ENCODE data around the gene CRYZL1. TPM values are rescaled to one million over a fixed set of nuclear protein-coding genes. Genes with fewer than 3 reads are reported as not detected.
A peak's percentile ranks its signal among the peaks of the same experiment; 100 is the strongest.

Gene CRYZL1
- total and polyA plus RNA-seq, 4 experiments from 2014 or later = 34.4 to 64.2 (median 51.3) TPM

DNA sequence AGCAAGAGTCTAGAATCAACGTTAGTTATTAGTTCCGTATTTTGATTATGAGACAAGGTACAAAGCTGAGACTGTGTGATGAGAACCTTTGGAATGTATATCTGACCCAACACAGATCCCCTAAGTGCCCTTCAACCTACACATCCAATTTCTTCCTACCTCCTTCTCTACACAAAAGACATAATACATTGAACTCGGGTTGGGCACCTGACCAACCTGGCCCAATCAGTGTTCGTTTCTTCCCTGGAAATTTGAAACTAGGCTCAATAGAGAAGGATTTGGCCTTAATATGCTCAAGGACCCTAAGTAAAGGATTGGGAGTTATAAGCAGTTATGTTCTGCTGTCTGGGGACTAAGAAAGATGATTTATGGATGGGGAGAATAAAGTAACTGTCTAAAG is 12.9 kb upstream of the CRYZL1 start:
- Histone ChIP-seq H3K9me3 (ENCODE audit: control insufficient read depth in 1 of 2, low read length in 2 of 2) (no peaks in the 10 kb centered on the region), H3K27me3 (ENCODE audit: insufficient read depth, low read length) (no peaks in the 10 kb centered on the region), H3K27ac (ENCODE audit: low read depth, low read length) (no peak overlapping the region), H3K4me3 (ENCODE audit: low read length in 2 of 2) (no peak overlapping the region), H3K36me3 (ENCODE audit: insufficient read depth, low read length) (no peaks in the 10 kb centered on the region), H3K4me1 (ENCODE audit: insufficient read depth, low read length) (no peaks in the 10 kb centered on the region)
- H3K4me3 Mint-ChIP-seq = no peak overlapping the region
- no peak overlapping the region for H3K27ac Mint-ChIP-seq
- H3K36me3 Mint-ChIP-seq = no peaks in the 10 kb centered on the region
- H3K4me1 Mint-ChIP-seq = no peaks in the 10 kb centered on the region
- DNase-seq = peak in 1 of 5 donors; percentile 18
- intact Hi-C loops (cut with micrococcal nuclease) = no loop called here
- ChIA-PET CTCF (ENCODE audit: partially characterized antibody) (no interaction called here), POLR2A (ENCODE audit: partially characterized antibody) (no interaction called here)
- H3K9me3 Mint-ChIP-seq = no peaks in the 10 kb centered on the region
- peaks cover 0 to 2% of the 10 kb centered on the region in 2 donors for H3K27me3 Mint-ChIP-seq

- no peak for DNase-seq
- H3K27me3 Mint-ChIP-seq = peaks cover 0 to 2% of the 10 kb centered on the region in 2 donors
- H3K9me3 Mint-ChIP-seq = no peaks in the 10 kb centered on the region
- Histone ChIP-seq H3K27ac (ENCODE audit: low read depth, low read length) (no peak overlapping the region), H3K9me3 (ENCODE audit: control insufficient read depth in 1 of 2, low read length in 2 of 2) (no peaks in the 10 kb centered on the region), H3K27me3 (ENCODE audit: insufficient read depth, low read length) (no peaks in the 10 kb centered on the region), H3K4me1 (ENCODE audit: insufficient read depth, low read length) (no peaks in the 10 kb centered on the region), H3K36me3 (ENCODE audit: insufficient read depth, low read length) (no peaks in the 10 kb centered on the region), H3K4me3 (ENCODE audit: low read length in 2 of 2) (no peak overlapping the region)
- intact Hi-C loops (cut with micrococcal nuclease) = no loop called here
- H3K27ac Mint-ChIP-seq = no peak overlapping the region
- ChIA-PET CTCF (ENCODE audit: partially characterized antibody) (interaction anchor here (1.0 kb wide), 1 partner anchor 696 kb away, joined by 3 read pairs; no protein-coding TSS in a partner anchor), POLR2A (ENCODE audit: partially characterized antibody) (no interaction called here)
- no peaks in the 10 kb centered on the region for H3K36me3 Mint-ChIP-seq
- H3K4me3 Mint-ChIP-seq = no peak overlapping the region
- no peaks in the 10 kb centered on the region for H3K4me1 Mint-ChIP-seq
These were observed 10.6 kb upstream of the CRYZL1 start for GRCh38 chr21:33651965-33652680.

GRCh38 chr21:33650929-33651509 is 9.5 kb upstream of the CRYZL1 start:
- no peaks in the 10 kb centered on the region for H3K36me3 ChIP-seq (ENCODE audit: insufficient read depth, low read length)
- intact Hi-C loops (cut with micrococcal nuclease) = no loop called here
- ChIA-PET CTCF (ENCODE audit: partially characterized antibody) (interaction anchor here (1.0 kb wide), 1 partner anchor 697 kb away, joined by 3 read pairs; no protein-coding TSS in a partner anchor), POLR2A (ENCODE audit: partially characterized antibody) (interaction anchor here (0.6 kb wide), 1 partner anchor 102 kb away, joined by 3 read pairs; no protein-coding TSS in a partner anchor)
- no peaks in the 10 kb centered on the region for H3K9me3 ChIP-seq (ENCODE audit: control insufficient read depth in 1 of 2, low read length in 2 of 2)
- H3K36me3 Mint-ChIP-seq = no peaks in the 10 kb centered on the region
- no peaks in the 10 kb centered on the region for H3K4me1 ChIP-seq (ENCODE audit: insufficient read depth, low read length)
- no peaks in the 10 kb centered on the region for H3K27me3 ChIP-seq (ENCODE audit: insufficient read depth, low read length)
- peak overlapping the region in 1 of 7 donors; percentile 1 for H3K27ac Mint-ChIP-seq
- H3K4me3 Mint-ChIP-seq = no peak overlapping the region
- H3K27ac ChIP-seq (ENCODE audit: low read depth, low read length) = no peak overlapping the region
- DNase-seq = no peak
- no peaks in the 10 kb centered on the region for H3K4me1 Mint-ChIP-seq
- H3K9me3 Mint-ChIP-seq = no peaks in the 10 kb centered on the region
- H3K4me3 ChIP-seq (ENCODE audit: low read length in 2 of 2) = no peak overlapping the region
- peaks cover 0 to 1% of the 10 kb centered on the region in 2 donors for H3K27me3 Mint-ChIP-seq

GRCh38 chr21:33650230-33650629 is 8.7 kb upstream of the CRYZL1 start:
- Mint-ChIP-seq H3K27me3 (no peaks in the 10 kb centered on the region), H3K9me3 (no peaks in the 10 kb centered on the region), H3K27ac (no peak overlapping the region), H3K4me1 (no peaks in the 10 kb centered on the region), H3K4me3 (no peak overlapping the region), H3K36me3 (no peaks in the 10 kb centered on the region)
- CTCF ChIA-PET (ENCODE audit: partially characterized antibody) = interaction anchor here (1.4 kb wide), 1 partner anchor 11 kb away, joined by 3 read pairs; no protein-coding TSS in a partner anchor
- Histone ChIP-seq H3K27me3 (ENCODE audit: insufficient read depth, low read length) (no peaks in the 10 kb centered on the region), H3K4me3 (ENCODE audit: low read length in 2 of 2) (no peak overlapping the region), H3K4me1 (ENCODE audit: insufficient read depth, low read length) (no peaks in the 10 kb centered on the region), H3K36me3 (ENCODE audit: insufficient read depth, low read length) (no peaks in the 10 kb centered on the region), H3K27ac (ENCODE audit: low read depth, low read length) (no peak overlapping the region), H3K9me3 (ENCODE audit: control insufficient read depth in 1 of 2, low read length in 2 of 2) (no peaks in the 10 kb centered on the region)
- no peak for DNase-seq
- intact Hi-C loops (cut with micrococcal nuclease) = no loop called here
- POLR2A ChIA-PET (ENCODE audit: partially characterized antibody) = no interaction called here

- H3K4me1 ChIP-seq (ENCODE audit: insufficient read depth, low read length) = peaks cover 3% of the 10 kb centered on the region
- H3K36me3 ChIP-seq (ENCODE audit: insufficient read depth, low read length) = no peaks in the 10 kb centered on the region
- peaks cover 0 to 2% of the 10 kb centered on the region in 2 donors for H3K36me3 Mint-ChIP-seq
- ChIA-PET CTCF (ENCODE audit: partially characterized antibody) (no interaction called here), POLR2A (ENCODE audit: partially characterized antibody) (no interaction called here)
- H3K9me3 ChIP-seq (ENCODE audit: control insufficient read depth in 1 of 2, low read length in 2 of 2) = no peaks in the 10 kb centered on the region
- no peaks in the 10 kb centered on the region for H3K9me3 Mint-ChIP-seq
- peaks cover 4 to 9% of the 10 kb centered on the region in 2 donors for H3K27me3 Mint-ChIP-seq
- H3K27me3 ChIP-seq (ENCODE audit: insufficient read depth, low read length) = peaks cover 6% of the 10 kb centered on the region
- no peak overlapping the region for H3K4me3 Mint-ChIP-seq
- no peak overlapping the region for H3K27ac Mint-ChIP-seq
- no peak overlapping the region for H3K27ac ChIP-seq (ENCODE audit: low read depth, low read length)
- DNase-seq = no peak
- no peak overlapping the region for H3K4me3 ChIP-seq (ENCODE audit: low read length in 2 of 2)
- intact Hi-C loops (cut with micrococcal nuclease) = no loop called here
- H3K4me1 Mint-ChIP-seq = peaks cover 1 to 6% (median 4%) of the 10 kb centered on the region in 4 donors
These were observed 7.0 kb upstream of the CRYZL1 start for GRCh38 chr21:33648555-33648954.

DNA sequence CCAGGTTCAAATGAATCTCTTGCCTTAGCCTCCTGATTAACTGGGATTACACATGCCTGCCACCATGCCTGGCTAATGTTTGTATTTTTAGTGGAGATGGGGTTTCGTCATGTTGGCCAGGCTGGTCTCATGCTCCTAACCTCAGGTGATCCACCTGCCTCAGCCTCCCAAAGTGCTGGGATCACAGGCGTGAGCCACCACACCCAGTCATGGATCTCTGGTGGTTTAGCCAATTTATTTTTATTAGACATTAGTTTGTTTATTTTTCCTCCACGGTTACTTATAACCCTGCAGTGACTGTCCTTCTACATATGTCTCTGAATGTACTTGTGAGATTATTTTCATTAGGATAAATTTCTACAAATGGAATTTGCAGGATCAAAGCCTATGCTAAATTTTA is 6.0 kb upstream of the CRYZL1 start:
- DNase-seq = no peak
- H3K4me3 Mint-ChIP-seq = no peak overlapping the region
- Histone ChIP-seq H3K36me3 (ENCODE audit: insufficient read depth, low read length) (no peaks in the 10 kb centered on the region), H3K27ac (ENCODE audit: low read depth, low read length) (no peak overlapping the region), H3K27me3 (ENCODE audit: insufficient read depth, low read length) (peaks cover 7% of the 10 kb centered on the region), H3K4me3 (ENCODE audit: low read length in 2 of 2) (no peak overlapping the region), H3K9me3 (ENCODE audit: control insufficient read depth in 1 of 2, low read length in 2 of 2) (no peaks in the 10 kb centered on the region), H3K4me1 (ENCODE audit: insufficient read depth, low read length) (peaks cover 7% of the 10 kb centered on the region)
- no peak overlapping the region for H3K27ac Mint-ChIP-seq
- H3K27me3 Mint-ChIP-seq = peaks cover 5 to 13% of the 10 kb centered on the region in 2 donors
- ChIA-PET POLR2A (ENCODE audit: partially characterized antibody) (no interaction called here), CTCF (ENCODE audit: partially characterized antibody) (no interaction called here)
- intact Hi-C loops (cut with micrococcal nuclease) = no loop called here
- peaks cover 0 to 2% of the 10 kb centered on the region in 2 donors for H3K36me3 Mint-ChIP-seq
- H3K4me1 Mint-ChIP-seq = peaks cover 2 to 11% (median 7%) of the 10 kb centered on the region in 4 donors
- H3K9me3 Mint-ChIP-seq = no peaks in the 10 kb centered on the region

DNA sequence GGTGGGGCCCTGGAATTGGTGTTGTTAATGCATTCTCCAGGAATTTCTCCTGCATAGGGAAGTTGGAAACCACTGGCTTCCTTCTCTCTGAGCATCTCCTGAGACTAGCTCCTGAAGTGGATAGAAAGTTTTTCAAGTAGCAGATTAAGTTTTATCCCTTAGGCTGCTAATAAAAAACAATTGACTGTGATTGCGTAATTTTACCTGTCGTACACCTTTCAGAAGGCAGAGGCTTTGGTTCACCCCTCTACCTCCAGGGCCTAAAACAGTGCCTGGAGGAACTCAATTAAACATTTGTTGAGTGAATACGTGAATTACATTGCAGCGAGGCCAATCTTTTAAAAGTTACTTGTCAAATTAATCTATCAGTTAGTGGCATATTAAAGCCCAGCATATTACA is 4.2 kb upstream of the CRYZL1 start:
- H3K4me3 Mint-ChIP-seq = no peak overlapping the region
- H3K36me3 Mint-ChIP-seq = peaks cover 0 to 9% of the 10 kb centered on the region in 2 donors
- H3K4me1 Mint-ChIP-seq = peaks cover 6 to 27% (median 14%) of the 10 kb centered on the region in 4 donors
- Histone ChIP-seq H3K27me3 (ENCODE audit: insufficient read depth, low read length) (peaks cover 7% of the 10 kb centered on the region), H3K36me3 (ENCODE audit: insufficient read depth, low read length) (no peaks in the 10 kb centered on the region), H3K4me3 (ENCODE audit: low read length in 2 of 2) (no peak overlapping the region), H3K4me1 (ENCODE audit: insufficient read depth, low read length) (peaks cover 14% of the 10 kb centered on the region), H3K27ac (ENCODE audit: low read depth, low read length) (no peak overlapping the region), H3K9me3 (ENCODE audit: control insufficient read depth in 1 of 2, low read length in 2 of 2) (no peaks in the 10 kb centered on the region)
- no peaks in the 10 kb centered on the region for H3K9me3 Mint-ChIP-seq
- intact Hi-C loops (cut with micrococcal nuclease) = no loop called here
- no peak overlapping the region for H3K27ac Mint-ChIP-seq
- H3K27me3 Mint-ChIP-seq = peaks cover 5 to 15% of the 10 kb centered on the region in 2 donors
- POLR2A ChIA-PET (ENCODE audit: partially characterized antibody) = no interaction called here
- no peak for DNase-seq
- CTCF ChIA-PET (ENCODE audit: partially characterized antibody) = interaction anchor here (1.6 kb wide), 1 partner anchor 874 kb away, joined by 3 read pairs; the partner anchor contains the start of gene PAXBP1
